Stimulated activated CD4-positive, alpha-beta T cell treated with anti-CD3 and anti-CD28 coated beads, Interleukin-2, amount 100 ng/mL, for 48 hours (primary cell): ENCODE data around the gene IMPG1.

Experiments used
- DNase-seq, 2 donors: peaks; one replicate each; pipeline ENCODE4 v3.0.0-alpha.2; 2020

Gene IMPG1

DNA sequence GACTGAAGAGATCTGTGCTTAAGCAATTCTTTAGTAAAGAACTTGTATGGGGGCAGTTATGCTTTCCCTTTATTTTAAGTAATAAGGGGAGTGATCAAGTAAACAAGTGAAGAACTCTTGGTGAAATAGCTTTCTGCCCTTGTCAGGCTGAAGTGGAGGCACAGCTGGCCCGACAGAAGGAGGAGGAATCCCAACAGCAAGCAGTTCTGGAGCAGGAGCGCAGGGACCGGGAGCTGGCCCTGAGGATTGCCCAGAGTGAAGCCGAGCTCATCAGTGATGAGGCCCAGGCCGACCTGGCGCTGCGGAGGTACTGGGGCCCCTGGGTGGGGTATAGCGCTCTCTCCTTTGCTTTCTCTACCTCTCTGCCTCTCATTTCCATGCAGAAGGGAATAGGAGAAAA lies 180.1 kb downstream of the IMPG1 start:
- DNase-seq: no peak

DNA sequence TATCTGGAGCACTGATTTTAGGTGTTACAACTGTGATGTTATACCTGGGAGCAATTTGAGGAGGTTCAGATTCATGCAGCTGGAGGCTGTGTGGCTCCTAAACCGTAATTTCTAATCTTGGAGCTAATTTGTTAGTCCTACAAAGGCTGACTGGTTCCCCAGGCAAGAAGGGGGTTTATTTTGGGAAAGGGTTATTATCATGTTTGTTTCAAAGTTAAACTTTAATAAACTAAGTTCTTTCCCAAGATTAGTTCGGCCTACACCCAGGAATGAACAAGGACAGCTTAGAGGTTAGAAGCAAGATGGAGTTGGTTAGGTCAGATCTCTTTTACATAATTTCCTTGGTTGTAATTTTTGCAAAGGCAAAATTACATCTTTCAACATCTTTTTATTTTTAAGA lies 187.6 kb downstream of the IMPG1 start:
- DNase-seq: no peak

DNA sequence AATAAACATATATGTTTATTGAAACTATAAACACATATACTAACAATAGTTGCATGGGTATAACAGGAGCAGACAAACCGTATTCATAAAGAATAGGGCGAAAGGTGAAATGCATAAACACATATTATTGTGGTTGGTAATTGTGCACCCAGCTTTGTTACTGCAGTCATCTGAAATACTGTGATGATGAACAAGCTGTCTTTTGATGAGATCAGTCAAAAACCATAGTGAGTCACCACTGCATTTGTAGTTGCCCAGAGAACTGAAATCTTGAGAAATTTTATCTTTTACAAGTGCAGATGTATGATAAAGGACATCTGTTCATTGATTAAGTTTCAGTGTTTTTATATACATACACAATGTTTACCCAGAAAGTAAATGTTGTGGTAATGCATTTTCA lies 189.7 kb downstream of the IMPG1 start:
- no peak for DNase-seq

DNA sequence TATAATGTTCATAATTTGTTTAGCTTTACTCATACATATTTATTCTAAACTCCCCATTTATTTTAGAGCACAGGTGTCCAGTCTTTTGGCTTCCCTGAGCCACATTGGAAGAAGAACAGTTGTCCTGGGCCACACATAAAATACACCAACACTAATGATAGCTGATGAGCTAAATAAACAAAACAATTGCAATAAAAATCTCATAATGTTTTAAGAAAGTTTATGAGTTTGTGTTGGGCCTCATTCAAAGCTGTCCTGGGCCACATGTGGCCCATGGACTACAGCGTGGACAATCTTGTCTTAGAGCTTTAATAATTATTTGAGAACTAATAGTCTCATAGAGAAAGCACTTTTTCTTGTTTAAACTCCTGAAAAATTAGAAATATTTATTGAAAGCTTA lies 192.2 kb downstream of the IMPG1 start:
- no peak for DNase-seq

DNA sequence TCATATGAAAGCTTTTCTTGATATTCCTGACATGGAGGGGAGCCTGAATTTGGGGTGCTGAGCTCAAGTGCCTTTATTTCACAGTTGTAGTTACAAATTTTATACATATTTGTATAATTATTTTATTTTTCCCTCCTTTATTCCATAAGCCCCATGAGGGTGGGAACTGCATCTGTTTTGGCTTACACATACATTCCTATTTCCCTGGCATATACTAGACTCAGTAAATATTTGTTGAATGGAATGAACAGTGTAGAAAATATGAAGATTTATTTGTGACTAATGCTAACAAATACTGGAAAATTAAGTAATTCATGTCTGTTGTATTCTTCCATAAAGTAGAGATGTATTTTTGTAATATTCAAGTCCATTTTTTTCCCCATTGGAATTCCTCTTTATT lies 196.3 kb downstream of the IMPG1 start:
- DNase-seq: no peak

DNA sequence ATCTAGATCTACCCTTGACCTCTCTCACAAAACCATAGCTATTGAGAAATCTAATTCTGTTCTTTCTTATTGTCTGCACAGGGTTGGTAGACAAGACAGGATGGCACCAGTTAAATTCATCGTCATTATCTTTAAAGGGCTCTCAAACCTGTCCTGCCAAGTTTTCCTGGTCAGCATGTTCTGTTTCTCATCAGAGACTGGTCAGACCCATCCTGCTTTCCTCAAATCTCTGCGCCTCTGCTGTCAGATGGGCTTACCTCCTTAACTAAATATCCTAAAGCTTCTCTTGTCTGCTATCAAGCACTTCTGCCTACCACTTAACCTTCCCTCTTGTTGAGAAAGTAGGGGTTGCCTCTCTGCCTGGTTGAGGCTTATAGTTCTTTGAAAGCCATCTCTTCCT lies 198.2 kb downstream of the IMPG1 start:
- no peak for DNase-seq
